HEK293T (cell line): ENCODE measurements around the gene NDUFV3.

Experiments used
- BHLHE40 ChIP-seq: fragments of 450-650 bp; IDR thresholded peaks from 2 replicates; pipeline ENCODE4 v1.6.1; 2016; ENCODE audit warnings: mild to moderate bottlenecking, moderate library complexity, borderline replicate concordance
- FOXA1 ChIP-seq: fragments of 450-650 bp; IDR thresholded peaks from 2 replicates; pipeline ENCODE4 v1.6.1; 2016; ENCODE audit warnings: mild to moderate bottlenecking
- FOXK2 ChIP-seq: fragments of 450-650 bp; IDR thresholded peaks from 2 replicates; pipeline ENCODE4 v1.6.1; 2016; ENCODE audit warnings: mild to moderate bottlenecking
- FOXM1 ChIP-seq: fragments of 450-650 bp; IDR thresholded peaks from 2 replicates; pipeline ENCODE4 v1.6.1; 2017; ENCODE audit warnings: mild to moderate bottlenecking, borderline replicate concordance

DNA sequence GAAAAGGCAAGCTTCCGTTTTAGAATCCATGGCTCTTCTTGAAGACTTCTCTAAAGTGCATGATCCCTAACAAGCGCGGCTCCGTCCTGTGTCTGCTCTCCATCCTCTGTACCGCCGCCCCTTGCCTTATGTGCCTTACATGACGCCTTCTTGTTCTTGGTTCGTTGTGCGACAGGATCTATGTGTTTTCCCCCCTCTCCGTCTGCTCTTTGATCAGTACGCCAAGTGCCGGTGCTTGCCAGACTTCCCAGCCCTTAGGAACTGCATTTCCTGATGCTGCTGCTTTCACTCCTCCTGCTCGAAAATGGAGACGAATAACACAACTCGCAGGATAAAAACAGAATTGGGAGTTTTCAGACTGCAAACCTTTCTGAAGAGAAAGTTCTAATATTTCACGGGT lies 13.1 kb downstream of the NDUFV3 start:
- TF ChIP-seq FOXK2 (no peak), FOXM1 (no peak), FOXA1 (no peak), BHLHE40 (no peak)
